ENCODE results near the gene HDAC4. TPM values are rescaled to one million over a fixed set of nuclear protein-coding genes. Genes with fewer than 3 reads are reported as not detected.

HDAC4 gene
- total RNA-seq, 1 experiment from 2014 or later, result 61.5 TPM

GRCh38 chr2:239278941-239279365 lies 121.9 kb downstream of the HDAC4 start:
- no peaks in the 10 kb centered on the region for H3K9me3 ChIP-seq (ENCODE audit: insufficient read depth, low read depth)
- BruUV-seq (replicated peaks), result no TSS peak
- peaks cover 26% of the 10 kb centered on the region for H3F3A ChIP-seq (ENCODE audit: insufficient read depth, low read depth)
- peak overlapping the region; percentile 76 for H3K27ac ChIP-seq
- peaks cover 38% of the 10 kb centered on the region for H3K79me2 ChIP-seq (ENCODE audit: low read depth)
- H3K27me3 ChIP-seq (ENCODE audit: insufficient read depth, low read depth), result no peaks in the 10 kb centered on the region
- ChIA-PET POLR2A (ENCODE audit: unreplicated experiment) (no interaction called here), CTCF (no interaction called here)
- H3K4me1 ChIP-seq (replicated peaks; ENCODE audit: insufficient read depth), result peaks cover 44% of the 10 kb centered on the region
- no peaks in the 10 kb centered on the region for H3K9me2 ChIP-seq (ENCODE audit: insufficient read depth)
- no peaks in the 10 kb centered on the region for H3K36me3 ChIP-seq (ENCODE audit: low read depth)
- no peak for DNase-seq
- no peak overlapping the region for H2AFZ ChIP-seq
- H4K20me1 ChIP-seq (ENCODE audit: insufficient read depth), result no peaks in the 10 kb centered on the region
- intact Hi-C loops (cut with micrococcal nuclease; ENCODE audit: unreplicated experiment), result loop anchor here (5.0 kb wide), 1 partner anchor 992 kb away; the partner anchor contains the start of gene PER2
- TF ChIP-seq EZH2 (IDR thresholded peaks at IDR 0.05; ENCODE audit: low read depth) (no peak), CTCF (conservative IDR thresholded peaks at IDR 0.05) (no peak)
- no peak overlapping the region for H3K4me3 ChIP-seq
- peak overlapping the region; percentile 21 for H3K4me2 ChIP-seq

GRCh38 chr2:239278361-239278760 lies 122.5 kb downstream of the HDAC4 start:
- H3K27me3 ChIP-seq (ENCODE audit: insufficient read depth, low read depth), result no peaks in the 10 kb centered on the region
- BruUV-seq (replicated peaks), result no TSS peak
- peaks cover 32% of the 10 kb centered on the region for H3F3A ChIP-seq (ENCODE audit: insufficient read depth, low read depth)
- no peaks in the 10 kb centered on the region for H3K36me3 ChIP-seq (ENCODE audit: low read depth)
- POLR2A ChIA-PET (ENCODE audit: unreplicated experiment), result no interaction called here
- no peaks in the 10 kb centered on the region for H3K9me2 ChIP-seq (ENCODE audit: insufficient read depth)
- no peak overlapping the region for H3K4me3 ChIP-seq
- no peak overlapping the region for H2AFZ ChIP-seq
- CTCF ChIA-PET, result no interaction called here
- no peak for DNase-seq
- intact Hi-C loops (cut with micrococcal nuclease; ENCODE audit: unreplicated experiment), result loop anchor here (5.0 kb wide), 1 partner anchor 991 kb away; the partner anchor contains the start of gene PER2
- H3K79me2 ChIP-seq (ENCODE audit: low read depth), result peaks cover 44% of the 10 kb centered on the region
- peak overlapping the region; percentile 21; the same call in 1 of the 2 replicates for H3K4me2 ChIP-seq
- H3K9me3 ChIP-seq (ENCODE audit: insufficient read depth, low read depth), result no peaks in the 10 kb centered on the region
- H3K27ac ChIP-seq, result peak overlapping the region; percentile 76; the same call in 1 of the 2 replicates
- no peaks in the 10 kb centered on the region for H4K20me1 ChIP-seq (ENCODE audit: insufficient read depth)
- TF ChIP-seq CTCF (conservative IDR thresholded peaks at IDR 0.05) (no peak), EZH2 (IDR thresholded peaks at IDR 0.05; ENCODE audit: low read depth) (no peak)
- peaks cover 50% of the 10 kb centered on the region for H3K4me1 ChIP-seq (replicated peaks; ENCODE audit: insufficient read depth)

- no peak overlapping the region for H3K4me3 ChIP-seq
- BruUV-seq (replicated peaks), result no TSS peak
- no peaks in the 10 kb centered on the region for H4K20me1 ChIP-seq (ENCODE audit: insufficient read depth)
- H3K27me3 ChIP-seq (ENCODE audit: insufficient read depth, low read depth), result no peaks in the 10 kb centered on the region
- intact Hi-C loops (cut with micrococcal nuclease; ENCODE audit: unreplicated experiment), result loop anchor here (5.0 kb wide), 1 partner anchor 990 kb away; the partner anchor contains the start of gene PER2
- no peaks in the 10 kb centered on the region for H3K9me2 ChIP-seq (ENCODE audit: insufficient read depth)
- no peak for DNase-seq
- peaks cover 54% of the 10 kb centered on the region for H3K4me1 ChIP-seq (replicated peaks; ENCODE audit: insufficient read depth)
- peaks cover 47% of the 10 kb centered on the region for H3K79me2 ChIP-seq (ENCODE audit: low read depth)
- H3K4me2 ChIP-seq, result no peak overlapping the region
- H2AFZ ChIP-seq, result no peak overlapping the region
- TF ChIP-seq EZH2 (IDR thresholded peaks at IDR 0.05; ENCODE audit: low read depth) (no peak), CTCF (conservative IDR thresholded peaks at IDR 0.05) (no peak)
- POLR2A ChIA-PET (ENCODE audit: unreplicated experiment), result interaction anchor here (0.7 kb wide), 1 partner anchor 162 kb away, joined by 3 read pairs; no protein-coding TSS in a partner anchor
- no peaks in the 10 kb centered on the region for H3K9me3 ChIP-seq (ENCODE audit: insufficient read depth, low read depth)
- H3K27ac ChIP-seq, result no peak overlapping the region
- CTCF ChIA-PET, result no interaction called here
- no peaks in the 10 kb centered on the region for H3K36me3 ChIP-seq (ENCODE audit: low read depth)
- peaks cover 37% of the 10 kb centered on the region for H3F3A ChIP-seq (ENCODE audit: insufficient read depth, low read depth)
Observed at GRCh38 chr2:239277401-239278085, 123.3 kb downstream of the HDAC4 start.
